HUDEP-2 (cell line): ENCODE data around the gene ADAM21.
"Not testable (repeated sequence)": the region's sequence is repeated elsewhere in the genome, so short reads cannot be mapped to it uniquely, and the experiment has no call there.

Experiments used
- DNase-seq, 76 experiments: peaks; one replicate each; lab custom pipeline; 2025; ENCODE audit not compliant: unreplicated experiment in 76 of 76; lab: John Stamatoyannopoulos, UW

The ADAM21 gene

DNA sequence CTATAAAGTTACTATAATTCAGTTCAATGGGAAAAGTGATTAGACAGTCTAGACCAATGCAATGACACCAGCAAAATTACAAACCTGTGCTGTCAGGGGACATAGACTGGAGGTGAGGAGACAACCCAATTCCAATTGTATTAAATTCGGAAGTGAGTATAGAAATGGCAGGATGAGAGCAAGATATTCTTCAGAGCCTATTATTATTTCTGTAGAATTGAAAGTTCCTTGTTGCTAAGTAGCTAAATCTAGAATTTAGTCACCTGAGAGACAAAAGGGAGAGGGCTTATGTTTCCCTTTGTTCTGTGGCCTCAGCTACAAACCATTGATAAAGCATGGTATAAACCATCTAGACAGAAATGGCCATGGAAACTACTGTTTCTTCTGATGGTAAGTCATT is at the start of gene ADAM21:
ADAM21 (plus strand) TSS at position 301 of the 400 bp plus-strand sequence. CDS start 5,326 bp downstream, outside the sequence.
- no peak for DNase-seq

DNA sequence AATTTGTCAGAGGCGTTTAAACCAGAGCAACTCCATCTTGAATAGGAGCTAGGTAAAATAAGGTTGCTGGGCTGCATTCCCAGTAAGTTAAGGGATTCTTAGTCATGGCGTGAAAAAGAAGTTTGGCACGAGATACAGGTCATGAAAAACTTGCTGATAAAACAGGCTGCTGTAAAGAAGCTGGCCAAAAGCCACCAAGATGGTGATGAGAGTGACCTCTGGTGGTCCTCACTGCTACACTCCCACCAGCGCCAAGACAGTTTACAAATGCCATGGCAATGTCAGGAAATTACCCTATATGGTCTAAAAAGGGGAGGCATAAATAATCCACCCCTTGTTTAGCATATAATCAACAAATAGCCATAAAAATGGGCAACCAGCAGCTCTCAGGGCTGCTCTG is 48.6 kb upstream of the ADAM21 start:
- peak in 53 of 76 experiments; percentile 0 to 73 (median 26) for DNase-seq

DNA sequence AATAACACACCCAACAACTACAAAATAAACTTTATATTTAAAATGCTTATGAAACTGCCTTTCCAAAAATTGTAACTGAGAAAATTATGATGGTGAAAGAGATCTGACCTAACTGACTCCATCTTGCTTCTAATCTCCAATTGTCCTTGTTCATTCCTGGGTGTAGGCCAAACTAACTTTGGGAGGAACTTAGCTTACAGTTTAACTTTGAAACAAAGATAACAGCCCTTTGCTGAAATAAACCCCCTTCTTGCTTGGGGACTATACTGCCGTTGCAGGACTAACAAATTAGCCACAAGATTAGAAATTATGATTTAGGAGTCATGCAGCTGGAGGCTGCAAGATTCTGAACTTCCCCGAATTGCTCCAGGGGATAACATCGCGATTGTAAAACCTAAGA is 45.8 kb upstream of the ADAM21 start:
- peak in 4 of 76 experiments; percentile 1 to 6 (median 3) for DNase-seq

DNA sequence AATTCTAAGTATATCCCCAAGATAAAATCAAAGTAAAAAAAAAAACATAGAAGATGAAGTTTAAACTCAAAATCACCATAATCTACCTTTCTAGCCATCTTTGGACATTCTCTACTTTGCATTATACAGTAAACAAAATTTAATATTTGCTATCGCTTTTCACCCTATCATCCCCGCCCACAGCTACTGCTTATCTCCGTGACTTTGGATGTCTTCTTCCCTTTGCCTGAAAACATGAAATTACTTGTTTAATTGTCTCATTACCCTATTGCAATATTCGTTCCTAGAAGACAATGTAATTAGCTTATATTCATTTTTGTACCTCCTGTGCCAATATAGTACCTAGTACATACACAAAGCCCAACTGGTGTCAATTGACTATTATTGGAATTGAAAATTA is 44.4 kb upstream of the ADAM21 start:
- DNase-seq, result no peak

DNA sequence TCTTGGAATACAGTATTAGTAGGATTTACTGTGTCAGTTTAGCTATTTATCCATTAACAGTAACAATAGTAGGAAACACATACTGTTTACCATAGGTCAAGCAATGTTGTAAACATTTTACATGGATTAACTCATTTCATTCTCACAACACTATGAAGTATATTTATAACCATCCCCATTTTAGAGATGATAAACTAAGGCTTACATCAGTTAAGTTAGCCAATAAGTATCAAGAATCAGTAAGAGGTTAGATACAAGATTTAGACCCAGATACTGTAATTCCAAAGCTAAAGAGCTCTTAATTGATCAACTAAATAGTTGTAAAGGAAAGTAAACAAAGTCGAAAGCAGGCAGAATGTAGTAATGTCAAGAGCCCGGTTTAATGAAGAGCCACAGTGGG is 36.2 kb upstream of the ADAM21 start:
- no peak for DNase-seq

DNA sequence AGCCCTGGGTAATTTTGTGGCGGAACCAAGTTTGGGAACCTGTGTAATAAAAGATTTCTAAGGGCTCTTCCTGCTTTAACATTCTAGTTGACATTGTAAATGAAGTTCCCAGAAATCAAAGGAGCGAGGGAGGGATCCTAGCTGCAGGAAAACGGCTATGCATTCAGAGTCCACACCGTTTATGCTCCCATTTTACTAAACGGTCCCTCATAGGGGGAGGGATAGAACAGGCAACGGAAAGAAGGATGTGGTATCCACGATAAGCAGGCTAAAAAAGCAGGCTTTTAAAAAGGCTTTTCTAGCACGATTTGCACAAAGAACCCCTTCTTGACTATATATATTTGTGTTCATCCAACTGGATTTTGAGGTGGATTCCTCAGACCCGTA is 35.6 kb upstream of the ADAM21 start:
- no peak for DNase-seq

DNA sequence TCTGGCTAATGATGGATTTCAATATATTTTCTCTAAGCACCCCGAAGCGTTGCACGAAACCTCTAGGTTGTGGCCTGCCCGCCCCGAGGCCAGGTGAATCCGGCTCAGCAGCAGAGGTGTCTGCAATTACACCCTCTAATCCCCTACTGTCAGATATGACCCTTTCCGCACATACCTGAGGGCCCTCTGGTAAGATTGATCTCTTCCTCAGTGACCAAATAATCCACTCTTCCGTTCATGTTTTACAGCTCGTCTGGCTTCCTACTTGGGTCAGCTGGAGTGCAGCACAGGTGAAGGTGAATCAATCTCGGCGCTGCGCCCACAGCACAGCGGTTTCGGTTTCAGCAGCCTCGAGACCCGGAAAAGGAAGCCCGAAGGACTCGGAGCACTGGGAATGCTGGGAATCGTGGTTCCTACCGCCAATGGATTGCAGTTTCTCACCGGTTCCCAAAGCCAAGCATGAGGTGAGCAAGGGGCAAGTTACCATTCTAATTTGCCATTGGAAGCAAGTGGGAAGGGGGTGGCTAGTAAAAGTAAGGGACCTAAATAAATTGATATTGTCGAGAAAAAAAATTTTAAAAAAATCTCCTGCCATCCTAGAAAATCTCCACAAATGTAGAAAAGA is 35.1 kb upstream of the ADAM21 start, which contains the start of gene SYNJ2BP:
SYNJ2BP (minus strand) TSS at position 366 of the 625 bp plus-strand sequence; CDS start at position 239, 127 bp downstream.
- DNase-seq, result no peak

DNA sequence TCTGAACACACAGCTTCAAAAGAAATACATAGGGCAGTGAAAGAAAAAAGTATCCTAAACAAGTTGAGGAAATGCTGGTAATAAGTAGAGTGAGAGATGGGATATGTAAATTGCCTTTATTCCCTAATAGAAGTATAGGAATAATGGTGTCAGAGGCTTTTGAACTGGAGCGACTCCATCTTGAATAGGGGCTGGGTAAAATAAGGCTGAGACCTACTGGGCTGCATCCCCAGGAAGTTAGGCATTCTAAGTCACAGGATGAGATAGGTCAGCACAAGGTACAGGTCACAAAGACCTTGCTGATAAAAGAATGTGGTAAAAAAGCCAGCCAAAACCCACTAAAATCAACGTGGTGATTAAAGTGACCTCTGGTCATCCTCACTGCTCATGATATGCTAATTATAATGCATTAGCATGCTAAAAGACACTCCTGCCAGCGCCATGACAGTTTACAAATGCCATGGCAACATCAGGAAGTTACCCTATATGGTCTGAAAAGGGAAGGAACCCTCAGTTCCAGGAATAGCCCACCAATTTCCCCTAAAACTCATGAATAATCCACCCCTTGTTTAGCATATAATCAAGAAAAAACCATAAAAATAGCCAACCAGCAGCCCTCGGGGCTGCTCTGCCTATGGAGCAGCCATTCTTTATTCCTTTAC is 32.6 kb upstream of the ADAM21 start:
- not testable (repeated sequence) for DNase-seq

DNA sequence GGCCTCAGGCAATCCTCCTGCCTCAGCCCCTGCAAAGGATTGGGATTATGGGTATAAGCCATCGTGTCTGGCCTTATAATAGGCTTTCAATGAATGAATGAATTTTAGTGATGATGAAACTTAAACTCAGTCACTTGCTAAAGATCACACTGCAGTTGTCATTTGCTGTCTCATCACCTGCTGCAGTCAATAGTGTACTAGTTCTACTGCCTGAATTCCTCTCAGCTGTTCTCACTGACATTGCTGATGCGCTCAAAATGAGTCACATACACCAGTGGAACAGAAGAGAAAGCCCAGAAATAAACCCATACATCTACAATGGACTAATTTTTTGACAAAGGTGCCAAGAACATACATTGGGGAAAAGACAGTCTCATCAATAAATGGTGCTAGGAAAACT is 29.4 kb upstream of the ADAM21 start:
- no peak for DNase-seq

DNA sequence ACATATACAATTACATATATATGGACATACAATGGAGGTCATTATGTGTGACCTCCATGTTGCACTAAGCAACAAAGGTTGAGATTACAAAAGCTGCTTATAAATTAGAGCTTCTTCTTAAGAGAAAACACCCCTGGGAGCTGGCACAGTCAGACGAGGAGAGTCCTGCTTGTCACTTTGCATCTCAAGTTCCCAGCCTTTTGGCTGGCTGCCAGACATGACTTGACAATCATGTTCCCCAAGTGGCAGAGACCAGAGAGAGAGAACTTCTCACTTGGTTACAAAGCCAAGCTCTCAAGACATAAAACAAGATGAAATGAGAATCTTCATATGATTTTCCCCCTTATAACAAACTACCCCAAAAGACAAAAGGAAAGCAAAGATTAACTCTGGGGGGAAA is 26.6 kb upstream of the ADAM21 start:
- DNase-seq, result peak in 15 of 76 experiments; percentile 0 to 53 (median 7)

DNA sequence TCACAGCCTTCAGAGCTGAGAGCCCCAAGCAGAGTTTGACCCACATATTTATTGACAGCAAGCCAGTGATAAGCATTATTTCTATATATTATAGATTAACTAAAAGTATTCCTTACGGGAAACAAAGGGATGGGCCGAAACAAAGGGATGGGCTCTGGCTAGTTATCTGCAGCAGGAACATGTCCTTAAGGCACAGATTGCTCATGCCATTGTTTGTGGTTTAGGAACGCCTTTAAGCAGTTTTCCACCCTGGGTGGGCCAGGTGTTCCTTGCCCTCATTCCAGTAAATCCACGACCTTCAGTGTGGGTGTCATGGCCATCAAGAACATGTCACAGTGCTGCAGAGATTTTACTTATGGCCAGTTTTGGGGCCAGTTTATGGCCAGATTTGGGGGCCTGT is 25.4 kb upstream of the ADAM21 start:
- not testable (repeated sequence) for DNase-seq

DNA sequence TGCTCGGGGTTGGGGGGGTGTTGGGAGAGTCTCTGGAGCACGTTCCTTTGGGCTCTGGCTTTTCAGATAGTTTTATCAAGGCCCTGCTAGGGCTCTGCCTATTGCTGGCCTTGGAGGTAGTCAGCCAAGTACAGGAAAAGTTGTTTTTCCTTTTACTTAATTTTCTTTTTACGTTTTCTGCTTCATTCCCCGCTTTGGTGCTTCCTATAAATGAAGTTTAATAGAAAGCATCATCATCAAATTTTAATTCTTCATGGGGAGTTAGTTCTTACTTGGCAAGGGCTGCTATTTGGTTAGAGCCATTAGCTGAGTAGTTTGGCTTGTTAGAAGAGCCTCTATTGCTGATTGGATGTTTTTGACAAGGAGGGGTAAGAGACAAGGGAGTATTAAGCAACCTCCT is 15.1 kb upstream of the ADAM21 start:
- no peak for DNase-seq

DNA sequence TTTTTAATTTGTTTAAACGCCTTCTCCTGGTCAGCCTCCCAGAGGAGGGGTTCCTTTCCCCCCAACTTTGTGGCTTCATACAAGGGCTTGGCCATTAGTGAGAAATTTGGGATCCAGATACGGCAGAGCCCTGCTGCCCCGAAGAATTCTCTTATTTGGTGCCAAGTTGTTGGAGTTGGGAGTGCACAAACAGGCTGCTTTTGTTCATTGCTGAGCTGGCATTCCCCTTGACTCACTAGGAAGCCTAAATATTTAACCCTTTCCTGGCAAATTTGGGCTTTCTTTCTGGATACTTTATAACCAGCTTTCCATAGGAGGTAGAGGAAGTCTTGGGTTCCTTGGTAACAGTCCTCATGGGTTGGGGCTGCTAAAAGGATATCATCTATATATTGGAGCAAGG is 10.3 kb upstream of the ADAM21 start:
- DNase-seq, result no peak

DNA sequence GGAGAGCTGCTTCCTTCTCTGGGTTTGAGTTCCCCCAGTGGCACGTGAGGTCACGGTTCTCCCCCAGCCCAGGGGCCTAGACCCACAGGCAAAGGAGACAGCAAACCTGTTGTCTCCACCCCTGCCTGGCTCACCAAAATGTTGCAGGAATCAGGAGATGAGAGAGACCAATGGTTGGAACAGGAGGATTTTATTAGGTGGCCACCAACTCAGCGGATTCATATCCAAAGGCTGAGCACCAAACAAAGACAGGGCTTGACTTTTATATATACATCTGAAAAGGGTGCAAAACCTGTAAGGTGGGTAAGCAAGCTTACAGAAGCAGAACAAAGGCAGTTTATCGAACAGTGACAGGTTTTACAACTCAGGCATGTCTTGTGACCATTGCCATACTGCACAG is 9.2 kb upstream of the ADAM21 start:
- DNase-seq, result no peak

DNA sequence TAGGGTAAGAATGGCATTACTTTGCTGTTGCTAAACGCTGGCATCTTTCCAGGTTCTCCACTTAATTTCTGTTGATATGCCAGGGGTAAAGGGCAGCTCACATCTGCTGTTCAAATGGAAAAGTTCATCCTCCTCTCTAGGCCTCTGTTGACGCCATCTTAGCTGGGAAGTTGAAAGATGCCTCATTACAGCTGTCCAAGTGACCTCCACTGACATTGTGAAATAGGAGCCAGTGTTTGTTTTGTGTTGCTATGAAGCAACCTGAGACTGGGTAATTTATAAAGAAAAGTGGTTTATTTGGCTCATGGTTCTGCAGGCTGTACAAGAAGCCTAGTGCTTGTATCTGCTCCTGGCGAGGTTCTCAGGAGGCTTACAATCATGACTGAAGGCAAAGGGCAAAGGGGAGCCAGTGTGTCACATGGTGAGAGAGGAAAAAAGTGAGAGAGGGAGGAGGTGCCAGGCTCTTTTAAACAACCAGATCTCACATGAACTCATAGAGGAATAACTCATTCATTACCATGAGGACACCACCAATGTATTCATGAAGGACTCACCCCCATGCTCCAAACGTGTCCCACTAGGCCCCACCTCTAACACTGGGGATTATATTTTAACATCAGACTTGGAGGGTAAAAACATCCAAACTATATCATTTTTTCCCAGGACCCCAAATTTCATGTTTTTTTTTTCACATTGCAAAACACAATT is 3.2 kb upstream of the ADAM21 start:
- no peak for DNase-seq

DNA sequence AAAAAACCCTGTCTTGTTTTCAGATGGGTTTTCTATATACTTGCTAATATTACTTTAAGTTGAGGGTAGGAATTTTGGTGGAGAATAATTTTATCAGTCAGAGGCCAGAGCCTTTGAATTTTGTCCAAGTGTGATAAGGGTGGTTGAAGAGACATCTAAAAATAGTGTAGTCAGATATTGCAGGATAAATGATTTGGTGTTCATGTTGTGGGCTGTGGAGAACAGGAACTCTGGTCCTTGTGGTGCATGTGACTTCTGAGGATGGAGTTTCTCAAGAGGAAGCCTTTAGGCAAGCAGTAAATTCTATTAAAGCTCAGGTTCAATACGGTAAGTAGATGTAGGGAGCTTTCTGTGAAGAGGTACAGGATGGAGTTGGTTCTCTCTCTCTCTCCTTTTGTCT is 2.8 kb downstream of the ADAM21 start:
- peak in 5 of 76 experiments; percentile 2 to 27 (median 8) for DNase-seq

DNA sequence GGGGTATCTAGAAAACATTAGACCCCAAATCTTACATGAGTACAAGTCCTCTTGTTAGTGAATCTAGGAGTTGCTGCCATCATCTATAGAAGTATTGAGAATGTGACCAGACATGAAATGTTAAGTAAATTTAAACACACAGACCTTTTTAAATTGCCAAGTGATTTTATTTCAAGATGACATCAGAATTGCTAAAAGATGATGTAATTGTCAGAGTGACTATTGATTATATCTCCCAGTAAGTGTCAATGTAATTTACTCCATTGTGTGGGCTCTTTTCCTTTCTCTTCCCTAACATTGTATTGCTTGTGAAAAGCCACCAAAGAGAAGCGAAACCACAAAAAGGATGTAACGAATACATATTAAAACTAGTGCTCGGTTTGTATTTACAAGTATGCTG is 16.8 kb downstream of the ADAM21 start:
- no peak for DNase-seq

DNA sequence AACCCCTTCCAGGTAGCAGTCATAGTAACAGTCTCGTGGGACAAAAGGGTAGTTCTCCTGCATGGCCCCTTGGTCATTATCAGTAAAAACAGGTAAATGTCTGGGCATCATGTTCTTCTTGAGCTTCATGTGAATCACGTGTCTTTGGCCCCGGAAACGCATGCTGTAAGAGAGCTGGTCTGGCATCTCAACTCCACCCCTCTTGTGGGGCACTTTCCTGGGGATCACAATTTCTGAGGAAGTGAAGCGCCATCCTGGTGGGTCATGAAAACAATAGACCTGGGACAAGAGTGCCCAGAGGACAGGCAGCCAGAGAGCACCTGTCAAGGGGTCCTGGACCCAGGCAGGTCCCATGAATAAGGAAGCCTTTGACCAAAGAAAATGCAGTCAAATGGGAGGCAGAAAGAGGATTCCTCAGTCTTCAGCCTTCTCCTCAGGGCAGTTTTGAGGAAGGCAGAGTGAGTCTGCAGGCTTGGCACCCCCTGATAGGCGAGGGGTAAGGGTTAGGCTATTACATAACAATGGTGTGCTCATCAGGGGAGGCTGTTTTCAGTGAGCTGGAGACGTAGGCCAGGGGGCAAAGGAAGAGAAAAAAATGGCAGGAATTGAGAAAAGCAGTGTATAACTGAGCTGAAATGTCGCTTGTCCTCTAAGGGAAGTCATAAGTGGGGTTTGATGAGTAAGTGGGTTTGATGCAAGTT is 19.0 kb downstream of the ADAM21 start:
- DNase-seq, result not testable (repeated sequence)

DNA sequence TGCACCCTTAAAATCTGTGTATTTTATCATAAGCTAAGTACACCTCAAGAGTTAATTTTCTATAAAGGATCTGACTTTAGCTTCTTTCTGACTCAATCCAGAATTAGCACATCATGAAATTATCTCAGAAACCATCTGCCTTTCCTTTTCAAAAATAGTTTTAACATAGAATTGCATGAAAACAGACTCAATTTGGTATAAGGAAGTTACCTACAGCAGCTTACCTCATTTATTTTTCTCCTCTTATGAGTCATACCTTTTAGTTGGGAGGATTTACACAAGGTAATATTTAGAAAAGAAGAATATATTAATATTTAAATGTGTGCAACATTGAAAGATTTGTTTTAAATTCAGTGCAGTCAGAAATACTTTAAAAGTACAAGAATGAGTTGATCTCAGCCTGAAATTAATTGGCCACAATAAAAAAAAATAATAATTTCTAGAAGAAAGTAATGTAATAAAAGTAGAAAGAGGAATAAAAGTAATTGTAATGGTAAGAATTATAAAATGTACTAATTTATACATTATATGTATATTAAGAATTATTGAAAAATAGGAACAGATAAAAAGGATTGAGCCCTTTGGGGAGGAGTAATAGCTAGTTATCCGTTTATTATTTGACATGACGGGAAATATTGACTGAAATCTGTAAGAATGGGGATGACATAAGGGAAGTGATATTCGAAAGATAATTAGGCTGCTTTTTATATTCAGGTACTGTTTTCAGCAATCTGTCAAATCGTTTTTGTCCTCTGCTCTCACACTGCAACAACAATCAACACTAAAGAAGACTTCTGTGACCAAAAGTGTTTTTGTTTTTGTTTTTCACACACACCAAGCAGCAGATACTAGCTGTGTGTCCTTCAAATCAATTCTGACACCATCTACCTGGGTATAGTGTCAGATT is 20.5 kb downstream of the ADAM21 start:
- no peak for DNase-seq

DNA sequence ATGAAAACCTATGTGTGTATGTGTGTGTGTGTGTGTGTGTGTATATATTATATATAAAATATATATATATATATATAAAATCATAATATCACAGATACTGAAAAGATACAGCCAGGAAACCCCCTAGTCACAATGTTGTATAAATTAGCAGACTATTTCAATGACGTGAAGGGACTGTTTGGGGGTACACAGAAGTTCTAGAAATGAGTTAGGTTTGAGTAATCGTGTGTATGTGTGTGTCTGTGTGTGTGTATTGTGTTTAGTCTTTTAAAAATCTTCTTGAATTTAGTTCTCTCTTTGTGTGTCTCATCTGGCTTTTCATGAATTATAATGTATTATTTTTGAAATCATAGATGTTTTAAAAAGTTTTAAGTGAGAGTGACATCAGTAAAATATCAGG is 21.9 kb downstream of the ADAM21 start:
- no peak for DNase-seq
